Measurements from ENCODE around the gene SDC3.

SDC3 gene

GRCh38 chr1:30904191-30904961 is 4.2 kb downstream of the SDC3 start:
- DNase-seq = no peak

- DNase-seq = no peak
These were observed 5.1 kb downstream of the SDC3 start for GRCh38 chr1:30903343-30904034.

- no peak for DNase-seq
These were observed 5.8 kb downstream of the SDC3 start for GRCh38 chr1:30902593-30903290.

- DNase-seq = no peak
These were observed 6.6 kb downstream of the SDC3 start for GRCh38 chr1:30901798-30902581.

- no peak for DNase-seq
These were observed 7.5 kb downstream of the SDC3 start for GRCh38 chr1:30900931-30901560.

GRCh38 chr1:30900486-30900885 is 8.1 kb downstream of the SDC3 start:
- no peak for DNase-seq

GRCh38 chr1:30899577-30900389 is 8.8 kb downstream of the SDC3 start:
- DNase-seq = no peak

GRCh38 chr1:30898031-30898815 is 10.3 kb downstream of the SDC3 start:
- no peak for DNase-seq

GRCh38 chr1:30896905-30897304 is 11.7 kb downstream of the SDC3 start:
- DNase-seq = no peak

- DNase-seq = no peak
These were observed 12.5 kb downstream of the SDC3 start for GRCh38 chr1:30895944-30896660.

GRCh38 chr1:30895382-30895943 is 13.1 kb downstream of the SDC3 start:
- no peak for DNase-seq

- DNase-seq = no peak
These were observed 14.0 kb downstream of the SDC3 start for GRCh38 chr1:30894508-30894973.

GRCh38 chr1:30893776-30894507 is 14.6 kb downstream of the SDC3 start:
- DNase-seq = no peak

GRCh38 chr1:30892671-30893073 is 15.9 kb downstream of the SDC3 start:
- no peak for DNase-seq

GRCh38 chr1:30891227-30891552 is 17.4 kb downstream of the SDC3 start:
- no peak for DNase-seq

- no peak for DNase-seq
These were observed 17.9 kb downstream of the SDC3 start for GRCh38 chr1:30890502-30891226.

GRCh38 chr1:30889511-30889910 is 19.0 kb downstream of the SDC3 start:
- no peak for DNase-seq

- no peak for DNase-seq
These were observed 19.6 kb downstream of the SDC3 start for GRCh38 chr1:30888975-30889374.

Measured in effector CD4-positive, alpha-beta T cell (primary cell).